RWPE1 (cell line): ENCODE data around the gene TFCP2L1.

ENCODE experiments used
- CTCF ChIA-PET: fragments of 350-600 bp; sonication (Branson Sonifier 250); formaldehyde crosslinking; extraction: SDS; loops from one replicate; lab custom pipeline; 2021; lab: Yijun Ruan, JAX
- POLR2A ChIA-PET: fragments of 400-600 bp; formaldehyde crosslinking; extraction: SDS; loops from one replicate; lab custom pipeline; 2020; ENCODE audit warnings: antibody characterized with exemption; ENCODE audit not compliant: low non-redundant PET; lab: Yijun Ruan, JAX
- DNase-seq: peaks from one replicate; pipeline ENCODE4 v3.0.0; 2012; ENCODE audit warnings: low spot score
- H3K27ac ChIP-seq: fragments of 450-650 bp; 2 replicates; pipeline ENCODE4 v1.5.1; 2017
- TF ChIP-seq, protein P1 (sequence below): fragments of 450-650 bp; conservative IDR thresholded peaks from 2 replicates; pipeline ENCODE4 v1.5.1; 2017; ENCODE audit warnings: low read depth, mild to moderate bottlenecking

TFCP2L1 gene

DNA sequence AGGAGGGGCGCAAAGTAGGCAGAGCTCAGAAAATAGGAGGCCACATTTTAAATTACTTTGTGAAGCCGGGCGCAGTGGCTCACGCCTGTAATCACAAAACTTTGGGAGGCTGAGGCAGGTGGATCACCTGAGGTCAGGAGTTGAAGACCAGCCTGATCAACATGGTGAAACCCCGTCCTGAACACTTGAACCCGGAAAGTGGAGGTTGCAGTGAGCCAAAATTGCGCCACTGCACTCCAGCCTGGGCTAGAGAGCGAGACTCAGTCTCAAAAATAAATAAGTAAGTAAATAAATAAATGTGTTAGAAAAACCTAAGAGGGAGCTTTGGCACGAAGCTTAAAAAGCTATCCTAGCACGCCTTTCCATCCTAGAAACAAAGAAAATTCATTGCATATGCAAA, 105.5 kb downstream of the TFCP2L1 start:
- TF ChIP-seq, protein P1, sequence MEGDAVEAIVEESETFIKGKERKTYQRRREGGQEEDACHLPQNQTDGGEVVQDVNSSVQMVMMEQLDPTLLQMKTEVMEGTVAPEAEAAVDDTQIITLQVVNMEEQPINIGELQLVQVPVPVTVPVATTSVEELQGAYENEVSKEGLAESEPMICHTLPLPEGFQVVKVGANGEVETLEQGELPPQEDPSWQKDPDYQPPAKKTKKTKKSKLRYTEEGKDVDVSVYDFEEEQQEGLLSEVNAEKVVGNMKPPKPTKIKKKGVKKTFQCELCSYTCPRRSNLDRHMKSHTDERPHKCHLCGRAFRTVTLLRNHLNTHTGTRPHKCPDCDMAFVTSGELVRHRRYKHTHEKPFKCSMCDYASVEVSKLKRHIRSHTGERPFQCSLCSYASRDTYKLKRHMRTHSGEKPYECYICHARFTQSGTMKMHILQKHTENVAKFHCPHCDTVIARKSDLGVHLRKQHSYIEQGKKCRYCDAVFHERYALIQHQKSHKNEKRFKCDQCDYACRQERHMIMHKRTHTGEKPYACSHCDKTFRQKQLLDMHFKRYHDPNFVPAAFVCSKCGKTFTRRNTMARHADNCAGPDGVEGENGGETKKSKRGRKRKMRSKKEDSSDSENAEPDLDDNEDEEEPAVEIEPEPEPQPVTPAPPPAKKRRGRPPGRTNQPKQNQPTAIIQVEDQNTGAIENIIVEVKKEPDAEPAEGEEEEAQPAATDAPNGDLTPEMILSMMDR, result no peak
- DNase-seq, result no peak
- POLR2A ChIA-PET, result no interaction called here
- no peak overlapping the region for H3K27ac ChIP-seq
- CTCF ChIA-PET, result no interaction called here

GRCh38 chr2:121178730-121179129, 106.3 kb downstream of the TFCP2L1 start:
- CTCF ChIA-PET, result no interaction called here
- TF ChIP-seq, protein P1, result no peak
- POLR2A ChIA-PET, result no interaction called here
- H3K27ac ChIP-seq, result no peak overlapping the region
- no peak for DNase-seq

DNA sequence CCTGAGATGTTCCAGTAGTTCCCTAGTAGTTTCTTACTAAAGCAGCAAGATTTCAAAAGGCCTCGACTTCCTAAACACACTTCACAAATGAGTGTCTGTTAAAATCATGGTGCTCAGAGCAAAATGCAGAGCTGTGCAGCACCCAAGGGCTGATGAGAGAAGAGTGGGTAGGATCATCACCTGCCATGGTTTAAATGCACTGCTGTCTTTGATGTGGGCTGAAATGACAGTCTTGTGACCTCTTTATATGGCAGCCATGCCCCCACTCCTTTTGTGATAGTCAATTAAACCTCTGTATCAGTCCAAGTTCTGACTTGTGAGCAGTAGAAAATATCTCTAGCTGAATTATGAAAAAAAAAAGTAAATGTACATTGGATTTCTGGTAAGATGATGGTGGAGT, 107.1 kb downstream of the TFCP2L1 start:
- DNase-seq, result no peak
- CTCF ChIA-PET, result no interaction called here
- POLR2A ChIA-PET, result no interaction called here
- H3K27ac ChIP-seq, result no peak overlapping the region
- TF ChIP-seq, protein P1, result no peak

GRCh38 chr2:121175326-121175725, 109.7 kb downstream of the TFCP2L1 start:
- peak overlapping the region; percentile 93 for H3K27ac ChIP-seq
- TF ChIP-seq, protein P1, result no peak
- POLR2A ChIA-PET, result no interaction called here
- CTCF ChIA-PET, result interaction anchor here (0.6 to 0.9 kb wide), 3 partner anchors 28 to 348 kb away, joined by 3 to 4 read pairs (median 3); no protein-coding TSS in a partner anchor
- no peak for DNase-seq

DNA sequence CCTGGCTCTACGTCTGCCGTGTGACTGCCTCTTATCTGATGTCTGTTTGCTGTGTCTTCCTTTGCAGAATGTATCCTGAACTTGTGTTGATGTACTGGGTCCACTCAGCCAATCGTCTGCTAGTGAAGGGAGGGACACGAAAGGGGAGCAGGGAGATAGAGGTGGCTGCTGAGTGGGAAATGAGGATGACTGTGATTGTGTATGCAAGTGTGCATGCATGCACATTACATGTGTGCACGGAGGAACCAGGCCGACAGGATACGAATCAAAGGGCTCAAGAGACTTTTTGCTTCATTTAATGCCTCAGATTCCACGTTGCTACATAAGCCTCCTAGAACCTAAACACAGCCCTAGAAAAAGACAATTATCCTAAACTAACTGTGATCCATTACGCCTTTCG, 111.2 kb downstream of the TFCP2L1 start:
- POLR2A ChIA-PET, result no interaction called here
- CTCF ChIA-PET, result interaction anchor here (0.6 kb wide), 1 partner anchor 38 kb away, joined by 3 read pairs; no protein-coding TSS in a partner anchor
- TF ChIP-seq, protein P1, result no peak

GRCh38 chr2:121173112-121173511, 111.9 kb downstream of the TFCP2L1 start:
- peak overlapping the region; percentile 93 for H3K27ac ChIP-seq
- ChIA-PET POLR2A (no interaction called here), CTCF (interaction anchor here (0.6 to 0.8 kb wide), 3 partner anchors 9 to 183 kb away, joined by 3 to 4 read pairs (median 3); no protein-coding TSS in a partner anchor)
- DNase-seq, result peak; percentile 71
- TF ChIP-seq, protein P1, result no peak

More for the DNA sequence above, 111.2 kb downstream of the TFCP2L1 start:
- DNase-seq, result no peak
- peak overlapping the region; percentile 93 for H3K27ac ChIP-seq
